HFFc6 (cell line): ENCODE results near the gene NUP62CL. TPM values are rescaled to one million over a fixed set of nuclear protein-coding genes. Genes with fewer than 3 reads are reported as not detected.
A peak's percentile ranks its signal among the peaks of the same experiment; 100 is the strongest.

Source experiments
- DNase-seq: peaks from one replicate; pipeline ENCODE4 v3.0.0-alpha.2; 2018
- H3K27ac Mint-ChIP-seq: 2 replicates; pipeline ENCODE4 v1.8.0; 2020; ENCODE audit warnings: mild to moderate bottlenecking, mixed read lengths
- H3K27me3 Mint-ChIP-seq: 2 replicates; pipeline ENCODE4 v1.8.0; 2021; ENCODE audit warnings: mild to moderate bottlenecking, moderate library complexity, mixed read lengths; ENCODE audit not compliant: insufficient read depth
- H3K36me3 Mint-ChIP-seq: 2 replicates; pipeline ENCODE4 v1.8.0; 2021; ENCODE audit warnings: low read depth, mixed read lengths
- H3K4me1 Mint-ChIP-seq: 2 replicates; pipeline ENCODE4 v1.8.0; 2020; ENCODE audit warnings: low read depth, mixed read lengths
- H3K4me3 Mint-ChIP-seq: 2 replicates; pipeline ENCODE4 v1.8.0; 2020; ENCODE audit warnings: mild to moderate bottlenecking, moderate library complexity, mixed read lengths
- H3K9me3 Mint-ChIP-seq: 2 replicates; pipeline ENCODE4 v1.8.0; 2020; ENCODE audit warnings: mild to moderate bottlenecking, mixed read lengths
- CTCF ChIP-seq: fragments of 200-600 bp; sonication (generic); IDR thresholded peaks from 2 replicates; pipeline ENCODE4 v1.5.0; 2021; ENCODE audit warnings: antibody characterized with exemption, mild to moderate bottlenecking
- total RNA-seq, 6 experiments: library from RNA; stranded (reverse); fragmentation: NEBNext Ultra II Directional; extraction: Animal tissue kit (Norgen Biotek cat#: 25700); gene quantifications; 2 replicates in 1 of 6; 3 replicates in 5 of 6; pipeline ENCODE4 v1.2.3, GENCODE V29; 2021

Gene NUP62CL
- total RNA-seq, 6 experiments from 2014 or later = not detected

- H3K4me1 Mint-ChIP-seq = peaks cover 8% of the 10 kb centered on the region
- DNase-seq = no peak
- no peaks in the 10 kb centered on the region for H3K9me3 Mint-ChIP-seq
- no peak overlapping the region for H3K27ac Mint-ChIP-seq
- no peak overlapping the region for H3K4me3 Mint-ChIP-seq
- TF ChIP-seq CTCF = no peak
- no peaks in the 10 kb centered on the region for H3K36me3 Mint-ChIP-seq
- H3K27me3 Mint-ChIP-seq = peaks cover 3% of the 10 kb centered on the region
Measured at GRCh38 chrX:107123750-107124149, 82.5 kb downstream of the NUP62CL start.

GRCh38 chrX:107119283-107119682 is 87.0 kb downstream of the NUP62CL start:
- DNase-seq = no peak
- H3K27ac Mint-ChIP-seq = no peak overlapping the region
- TF ChIP-seq CTCF = no peak
- H3K9me3 Mint-ChIP-seq = no peaks in the 10 kb centered on the region
- H3K36me3 Mint-ChIP-seq = peaks cover 8% of the 10 kb centered on the region
- H3K4me3 Mint-ChIP-seq = peak overlapping the region; percentile 100
- H3K27me3 Mint-ChIP-seq = peaks cover 1% of the 10 kb centered on the region; the same call in 1 of the 2 replicates
- peaks cover 23% of the 10 kb centered on the region for H3K4me1 Mint-ChIP-seq

- peaks cover 15% of the 10 kb centered on the region for H3K36me3 Mint-ChIP-seq
- peaks cover 28% of the 10 kb centered on the region for H3K4me1 Mint-ChIP-seq
- peak within 1 kb of the TSS; percentile 96 for H3K27ac Mint-ChIP-seq
- no peaks in the 10 kb centered on the region for H3K9me3 Mint-ChIP-seq
- no peak for TF ChIP-seq CTCF
- H3K4me3 Mint-ChIP-seq = peak within 1 kb of the TSS; percentile 100
- peak; percentile 30 for DNase-seq
- H3K27me3 Mint-ChIP-seq = peaks cover 1% of the 10 kb centered on the region; the same call in 1 of the 2 replicates
Measured at GRCh38 chrX:107118322-107119147, 87.7 kb downstream of the NUP62CL start, which contains the start of gene RBM41. RBM41 (minus strand) TSS chrX:107118822; CDS start chrX:107118773, 49 bp downstream.

GRCh38 chrX:107117993-107118321 is 88.3 kb downstream of the NUP62CL start:
- Mint-ChIP-seq H3K4me3 (peak overlapping the region; percentile 100), H3K9me3 (no peaks in the 10 kb centered on the region), H3K27ac (peak overlapping the region; percentile 96; the same call in 1 of the 2 replicates), H3K4me1 (peaks cover 28% of the 10 kb centered on the region), H3K36me3 (peaks cover 17% of the 10 kb centered on the region), H3K27me3 (peaks cover 1% of the 10 kb centered on the region; the same call in 1 of the 2 replicates)
- no peak for DNase-seq
- no peak for TF ChIP-seq CTCF

- H3K4me3 Mint-ChIP-seq = no peak overlapping the region
- no peaks in the 10 kb centered on the region for H3K27me3 Mint-ChIP-seq
- no peak overlapping the region; the same call in 1 of the 2 replicates for H3K27ac Mint-ChIP-seq
- no peak for TF ChIP-seq CTCF
- H3K4me1 Mint-ChIP-seq = peaks cover 9% of the 10 kb centered on the region
- DNase-seq = no peak
- H3K36me3 Mint-ChIP-seq = peaks cover 16% of the 10 kb centered on the region
- H3K9me3 Mint-ChIP-seq = no peaks in the 10 kb centered on the region
Measured at GRCh38 chrX:107107459-107107858, 98.8 kb downstream of the NUP62CL start.
